VCaP (cell line): Measurements from ENCODE around the gene RTL1.

Experiments used
- H3K27ac ChIP-seq: fragments of 450-650 bp; 2 replicates; pipeline ENCODE4 v1.5.1; 2017
- TF ChIP-seq, protein P1 (sequence below): fragments of 450-650 bp; conservative IDR thresholded peaks from 2 replicates; pipeline ENCODE4 v1.5.1; 2017; ENCODE audit warnings: mild to moderate bottlenecking, moderate library complexity

The RTL1 gene

DNA sequence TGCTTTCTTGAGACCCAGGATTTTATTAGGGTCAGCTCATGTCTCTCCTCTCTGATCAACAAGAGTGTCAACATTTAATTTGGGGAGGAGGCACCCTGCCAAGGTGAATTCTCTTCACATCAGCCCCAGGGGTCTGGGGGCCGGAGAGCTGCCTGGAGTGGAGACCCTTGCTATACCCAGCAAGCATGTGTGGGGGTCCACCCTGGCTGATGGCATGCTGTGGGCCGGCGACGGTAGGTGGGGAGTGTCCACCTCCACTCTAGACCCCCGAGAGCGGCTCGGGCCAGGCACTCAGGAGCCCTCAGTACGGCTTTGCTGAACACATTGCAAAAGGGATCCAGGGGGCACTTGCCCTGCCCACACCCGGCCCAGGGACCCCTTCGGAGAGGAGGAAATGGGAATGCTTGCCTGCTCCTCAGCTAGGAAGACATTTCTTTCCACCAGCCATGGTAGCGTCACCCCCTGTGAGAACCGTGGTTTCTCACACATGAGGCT lies 67.2 kb downstream of the RTL1 start:
- H3K27ac ChIP-seq, result no peak overlapping the region
- TF ChIP-seq, protein P1, sequence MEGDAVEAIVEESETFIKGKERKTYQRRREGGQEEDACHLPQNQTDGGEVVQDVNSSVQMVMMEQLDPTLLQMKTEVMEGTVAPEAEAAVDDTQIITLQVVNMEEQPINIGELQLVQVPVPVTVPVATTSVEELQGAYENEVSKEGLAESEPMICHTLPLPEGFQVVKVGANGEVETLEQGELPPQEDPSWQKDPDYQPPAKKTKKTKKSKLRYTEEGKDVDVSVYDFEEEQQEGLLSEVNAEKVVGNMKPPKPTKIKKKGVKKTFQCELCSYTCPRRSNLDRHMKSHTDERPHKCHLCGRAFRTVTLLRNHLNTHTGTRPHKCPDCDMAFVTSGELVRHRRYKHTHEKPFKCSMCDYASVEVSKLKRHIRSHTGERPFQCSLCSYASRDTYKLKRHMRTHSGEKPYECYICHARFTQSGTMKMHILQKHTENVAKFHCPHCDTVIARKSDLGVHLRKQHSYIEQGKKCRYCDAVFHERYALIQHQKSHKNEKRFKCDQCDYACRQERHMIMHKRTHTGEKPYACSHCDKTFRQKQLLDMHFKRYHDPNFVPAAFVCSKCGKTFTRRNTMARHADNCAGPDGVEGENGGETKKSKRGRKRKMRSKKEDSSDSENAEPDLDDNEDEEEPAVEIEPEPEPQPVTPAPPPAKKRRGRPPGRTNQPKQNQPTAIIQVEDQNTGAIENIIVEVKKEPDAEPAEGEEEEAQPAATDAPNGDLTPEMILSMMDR, result no peak

DNA sequence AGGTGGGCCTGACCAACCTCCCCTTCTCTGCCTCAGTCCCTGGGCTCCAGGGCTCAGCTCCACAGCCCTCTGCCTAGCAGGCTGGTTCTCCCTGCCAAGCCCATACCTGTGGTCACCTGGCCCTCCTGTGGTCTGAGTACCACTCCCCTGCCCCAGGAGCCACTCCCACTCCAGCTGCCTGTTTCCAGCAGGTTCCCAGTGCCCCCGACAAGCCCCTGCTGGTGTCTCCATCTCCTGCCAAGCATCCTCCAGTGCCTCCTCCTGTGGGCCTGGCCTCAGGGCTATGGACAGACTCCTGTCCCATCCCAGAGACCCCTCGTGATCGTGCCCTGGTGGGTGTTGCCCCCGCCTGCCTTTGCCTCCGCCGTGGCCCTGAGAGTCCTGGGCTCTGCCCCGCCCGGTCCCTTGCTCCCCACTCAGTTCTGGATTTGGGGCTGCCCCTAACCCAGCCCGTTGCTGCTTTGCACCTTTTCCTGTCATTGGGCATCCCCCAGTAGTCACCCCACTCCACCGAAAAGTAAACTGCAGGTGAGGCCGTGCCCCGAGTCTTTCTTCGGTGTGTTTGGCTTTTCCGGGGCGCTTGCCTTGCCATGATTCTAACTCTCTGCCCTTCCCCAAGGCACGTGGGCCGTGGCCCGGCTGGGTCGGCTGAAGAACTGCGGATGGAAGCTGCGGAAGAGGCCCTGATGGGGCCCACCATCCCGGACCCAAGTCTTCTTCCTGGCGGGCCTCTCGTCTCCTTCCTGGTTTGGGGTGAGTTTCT lies 67.8 kb downstream of the RTL1 start:
- H3K27ac ChIP-seq, result no peak overlapping the region
- TF ChIP-seq, protein P1, result no peak

DNA sequence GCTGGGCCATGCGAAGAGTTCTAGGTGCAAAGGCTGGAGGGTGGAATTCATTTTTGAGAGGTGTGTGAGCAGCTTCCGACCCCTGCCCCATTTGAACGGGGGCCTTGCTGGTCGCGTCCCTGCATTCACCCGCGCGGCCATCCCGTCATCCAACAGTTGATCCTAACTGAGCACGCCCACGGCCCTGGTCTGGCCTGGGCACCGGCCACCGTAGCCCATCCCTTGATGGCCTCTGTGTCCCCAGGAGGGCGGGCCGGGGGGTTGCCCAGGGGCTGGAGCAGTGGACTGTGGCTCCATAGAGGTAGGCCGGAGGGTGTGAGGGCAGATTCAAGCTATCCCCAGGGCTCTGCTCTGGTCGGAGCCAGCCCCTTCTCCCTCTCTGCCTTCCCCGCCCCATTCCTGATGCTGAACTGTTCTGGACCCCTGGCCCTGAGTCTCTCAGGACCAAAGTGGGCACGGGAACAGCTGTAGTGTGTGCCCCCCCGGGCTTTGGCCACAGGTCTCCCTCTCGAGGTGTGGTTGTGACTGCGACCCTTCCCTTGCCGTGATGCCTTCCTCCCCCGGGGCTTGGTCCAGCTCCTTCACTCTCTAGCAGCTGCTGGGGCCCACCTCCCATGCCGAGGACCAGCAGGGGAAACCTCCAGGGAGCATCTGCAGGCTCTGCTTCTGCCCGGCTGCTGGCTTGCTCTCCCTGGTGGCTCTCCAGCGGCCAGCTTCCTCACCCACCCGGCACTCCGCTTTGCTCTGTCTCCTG lies 68.6 kb downstream of the RTL1 start:
- no peak overlapping the region for H3K27ac ChIP-seq
- TF ChIP-seq, protein P1, result no peak

DNA sequence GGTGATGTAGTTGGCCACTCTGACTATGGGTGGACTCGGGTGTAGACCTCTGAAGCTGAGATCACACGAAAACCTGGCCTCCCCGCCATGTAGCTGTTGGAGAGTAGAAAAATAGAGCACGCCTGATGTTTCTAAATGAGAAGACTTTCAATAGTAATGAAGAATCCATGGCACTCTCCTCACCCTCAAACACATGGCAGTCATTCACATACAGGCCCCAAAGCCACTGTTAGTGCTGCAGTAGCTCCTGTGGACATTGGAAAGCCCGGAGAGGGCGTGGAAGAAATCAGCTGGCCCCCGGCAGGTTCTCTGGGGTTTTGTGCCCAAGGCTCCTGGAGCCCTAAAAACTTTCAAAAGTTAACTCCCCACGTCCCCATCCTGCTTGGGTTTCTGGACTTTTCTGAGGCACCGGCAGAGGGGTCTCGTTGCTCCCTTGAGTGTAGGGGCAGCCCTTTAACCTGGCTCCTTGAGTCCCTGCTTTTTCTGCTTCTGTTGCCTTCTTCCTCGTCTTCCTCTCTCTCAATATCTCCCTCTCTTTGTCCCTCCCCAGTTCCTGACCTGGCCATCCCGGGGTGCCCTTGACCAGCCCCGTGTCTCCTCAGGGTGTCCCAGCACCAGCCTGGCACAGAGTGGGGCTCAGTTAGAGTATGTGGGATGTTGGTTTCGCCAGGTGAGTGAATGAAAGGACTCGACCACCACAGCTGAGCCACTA lies 69.3 kb downstream of the RTL1 start:
- TF ChIP-seq, protein P1, result no peak

DNA sequence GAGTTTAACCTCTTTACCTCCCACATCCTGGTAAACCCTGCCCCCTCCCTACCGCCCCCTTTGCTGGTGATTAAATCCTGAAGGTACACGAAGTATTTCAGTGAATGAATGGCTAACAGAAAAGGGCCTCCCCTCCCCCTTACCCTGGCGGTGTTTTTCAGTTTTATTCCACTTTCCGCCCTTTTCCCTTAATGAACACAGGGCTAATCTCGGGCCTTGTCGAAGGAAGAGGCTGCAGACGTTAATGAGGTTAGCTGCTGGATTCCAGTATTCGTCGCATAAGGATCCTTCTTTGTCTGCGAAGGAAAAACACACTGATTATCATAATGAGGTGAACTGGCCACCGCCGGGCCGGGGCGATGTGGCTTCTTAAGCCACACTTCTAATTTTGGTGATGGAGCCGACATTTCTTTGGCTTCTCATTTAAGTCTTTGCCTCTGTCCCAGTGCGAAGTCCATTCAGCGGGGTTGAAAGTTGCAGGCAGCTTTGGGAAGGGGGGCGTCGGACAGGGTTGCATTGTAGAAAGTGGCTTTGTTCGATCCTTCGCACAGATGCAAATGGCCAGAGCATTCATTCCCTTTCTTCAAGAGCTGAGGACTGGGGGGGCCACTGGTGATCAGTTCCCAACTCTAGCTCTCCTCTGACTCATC lies 71.1 kb downstream of the RTL1 start:
- TF ChIP-seq, protein P1, result no peak
- no peak overlapping the region for H3K27ac ChIP-seq

More for the DNA sequence above, 69.3 kb downstream of the RTL1 start:
- H3K27ac ChIP-seq, result no peak overlapping the region

DNA sequence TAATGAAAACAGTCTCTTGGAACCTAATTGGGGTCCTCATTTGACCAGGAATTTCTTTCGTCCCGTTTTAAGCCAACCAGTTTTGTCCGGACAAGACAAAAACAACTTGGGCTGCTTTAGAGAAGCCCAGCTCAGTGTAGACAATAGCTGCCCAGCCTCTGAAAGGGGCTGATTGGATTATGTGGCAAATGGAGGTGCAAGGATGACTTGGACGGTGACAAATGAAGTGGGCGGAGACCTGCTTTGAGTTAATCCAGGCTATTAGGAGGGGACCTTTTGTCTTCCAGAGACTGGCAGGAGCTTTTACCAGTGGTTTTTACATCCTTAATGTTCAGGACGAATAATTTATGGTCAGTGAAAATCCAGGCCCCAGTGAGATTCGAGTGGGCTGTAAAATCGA lies 72.8 kb downstream of the RTL1 start:
- TF ChIP-seq, protein P1, result no peak
- no peak overlapping the region for H3K27ac ChIP-seq
